KMS-11 (cell line): ENCODE data around the gene PHF3.

Experiments used
- H2AFZ ChIP-seq: fragments of 200-600 bp; sonication (generic); 2 replicates; pipeline ENCODE4 v1.6.1; 2016; ENCODE audit warnings: antibody characterized with exemption, mixed run types, low read depth
- H3K27ac ChIP-seq: fragments of 200-600 bp; sonication (generic); 2 replicates; pipeline ENCODE4 v1.6.1; 2016; ENCODE audit warnings: mild to moderate bottlenecking, mixed run types
- H3K27me3 ChIP-seq: fragments of 200-600 bp; sonication (generic); 2 replicates; pipeline ENCODE4 v1.6.1; 2017; ENCODE audit warnings: mild to moderate bottlenecking, low read depth, mixed run types, moderate library complexity; ENCODE audit not compliant: insufficient read depth
- H3K36me3 ChIP-seq: fragments of 200-600 bp; sonication (generic); 2 replicates; pipeline ENCODE4 v1.6.1; 2017; ENCODE audit warnings: mild to moderate bottlenecking, mixed run types; ENCODE audit not compliant: insufficient read depth
- H3K4me1 ChIP-seq: fragments of 200-600 bp; sonication (generic); 2 replicates; pipeline ENCODE4 v1.6.1; 2016; ENCODE audit warnings: mild to moderate bottlenecking, low read depth, mixed run types; ENCODE audit not compliant: poor library complexity, severe bottlenecking
- H3K4me2 ChIP-seq: fragments of 200-600 bp; sonication (generic); 2 replicates; pipeline ENCODE4 v1.7.0; 2016; ENCODE audit warnings: mild to moderate bottlenecking, mixed run types
- H3K4me3 ChIP-seq: fragments of 200-600 bp; sonication (generic); IDR thresholded peaks from 2 replicates; pipeline ENCODE4 v1.6.1; 2017; ENCODE audit warnings: low read depth, low read length, mixed read lengths; ENCODE audit not compliant: insufficient read depth
- H3K79me2 ChIP-seq: fragments of 200-600 bp; sonication (generic); 2 replicates; pipeline ENCODE4 v1.6.1; 2016; ENCODE audit warnings: low read depth, mixed run types; ENCODE audit not compliant: insufficient read depth
- H3K9ac ChIP-seq: fragments of 200-600 bp; sonication (generic); 2 replicates; pipeline ENCODE4 v1.6.1; 2016; ENCODE audit warnings: mild to moderate bottlenecking, mixed run types
- H4K20me1 ChIP-seq: fragments of 200-600 bp; sonication (generic); 2 replicates; pipeline ENCODE4 v1.6.1; 2016; ENCODE audit warnings: mild to moderate bottlenecking, mixed run types; ENCODE audit not compliant: insufficient read depth
- TF ChIP-seq, protein P1 (sequence below): fragments of 200-600 bp; sonication (generic); conservative IDR thresholded peaks from 2 replicates; pipeline ENCODE4 v1.6.1; 2017; ENCODE audit warnings: low read depth, mild to moderate bottlenecking, antibody characterized with exemption, low read length, moderate library complexity, mixed read lengths

PHF3 gene

DNA sequence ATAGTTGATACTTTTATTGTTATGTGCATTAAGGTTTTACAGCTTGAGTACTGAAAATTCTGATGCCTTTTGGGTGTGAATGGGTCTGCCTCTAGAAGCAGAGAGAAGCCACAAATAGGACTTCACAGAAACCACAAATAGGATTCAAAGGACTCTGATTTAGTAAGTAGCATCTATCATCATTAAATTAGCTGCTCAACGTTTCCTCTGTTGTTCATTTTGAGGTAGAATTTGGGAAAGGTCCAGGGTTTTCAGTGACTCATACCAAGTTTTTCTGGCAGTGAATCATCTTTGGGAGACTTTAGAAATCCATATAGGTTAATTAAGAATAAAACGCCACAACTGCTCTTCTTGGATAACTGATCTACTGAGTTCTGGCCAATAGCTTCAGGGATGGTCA is 105.1 kb downstream of the PHF3 start:
- TF ChIP-seq, protein P1, sequence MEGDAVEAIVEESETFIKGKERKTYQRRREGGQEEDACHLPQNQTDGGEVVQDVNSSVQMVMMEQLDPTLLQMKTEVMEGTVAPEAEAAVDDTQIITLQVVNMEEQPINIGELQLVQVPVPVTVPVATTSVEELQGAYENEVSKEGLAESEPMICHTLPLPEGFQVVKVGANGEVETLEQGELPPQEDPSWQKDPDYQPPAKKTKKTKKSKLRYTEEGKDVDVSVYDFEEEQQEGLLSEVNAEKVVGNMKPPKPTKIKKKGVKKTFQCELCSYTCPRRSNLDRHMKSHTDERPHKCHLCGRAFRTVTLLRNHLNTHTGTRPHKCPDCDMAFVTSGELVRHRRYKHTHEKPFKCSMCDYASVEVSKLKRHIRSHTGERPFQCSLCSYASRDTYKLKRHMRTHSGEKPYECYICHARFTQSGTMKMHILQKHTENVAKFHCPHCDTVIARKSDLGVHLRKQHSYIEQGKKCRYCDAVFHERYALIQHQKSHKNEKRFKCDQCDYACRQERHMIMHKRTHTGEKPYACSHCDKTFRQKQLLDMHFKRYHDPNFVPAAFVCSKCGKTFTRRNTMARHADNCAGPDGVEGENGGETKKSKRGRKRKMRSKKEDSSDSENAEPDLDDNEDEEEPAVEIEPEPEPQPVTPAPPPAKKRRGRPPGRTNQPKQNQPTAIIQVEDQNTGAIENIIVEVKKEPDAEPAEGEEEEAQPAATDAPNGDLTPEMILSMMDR = no peak

DNA sequence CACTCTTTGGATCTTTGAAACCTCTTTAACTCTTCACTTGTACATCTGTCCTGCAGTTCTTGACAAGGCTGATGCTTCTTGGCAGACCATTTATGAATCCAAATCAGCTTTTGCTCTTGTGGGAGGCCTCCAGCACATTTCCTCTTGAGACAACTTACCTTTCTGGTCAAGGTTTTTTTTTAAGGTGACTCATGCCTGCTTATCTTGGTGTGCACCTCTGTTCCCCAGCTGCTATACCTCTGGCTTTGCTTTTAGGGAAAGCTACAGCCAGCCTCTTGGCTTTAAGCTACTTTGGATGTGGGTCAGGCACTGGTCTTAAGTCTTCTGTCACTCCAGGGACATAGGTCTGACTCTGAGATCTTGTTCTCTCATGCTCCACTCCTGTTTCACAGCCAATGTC is 106.5 kb downstream of the PHF3 start:
- no peak overlapping the region for H2AFZ ChIP-seq
- no peaks in the 10 kb centered on the region for H3K27me3 ChIP-seq
- H3K4me3 ChIP-seq = no peak overlapping the region
- H3K27ac ChIP-seq = no peak overlapping the region
- H4K20me1 ChIP-seq = no peaks in the 10 kb centered on the region
- no peaks in the 10 kb centered on the region for H3K79me2 ChIP-seq
- H3K4me2 ChIP-seq = no peak overlapping the region
- H3K9ac ChIP-seq = no peak overlapping the region
- TF ChIP-seq, protein P1 = no peak
- H3K36me3 ChIP-seq = no peaks in the 10 kb centered on the region
- no peaks in the 10 kb centered on the region for H3K4me1 ChIP-seq

More for the DNA sequence above, 105.1 kb downstream of the PHF3 start:
- Histone ChIP-seq H4K20me1 (no peaks in the 10 kb centered on the region), H3K79me2 (no peaks in the 10 kb centered on the region), H3K27me3 (no peaks in the 10 kb centered on the region), H3K27ac (no peak overlapping the region), H3K36me3 (no peaks in the 10 kb centered on the region), H2AFZ (no peak overlapping the region), H3K4me1 (no peaks in the 10 kb centered on the region), H3K4me2 (no peak overlapping the region), H3K4me3 (no peak overlapping the region), H3K9ac (no peak overlapping the region)

DNA sequence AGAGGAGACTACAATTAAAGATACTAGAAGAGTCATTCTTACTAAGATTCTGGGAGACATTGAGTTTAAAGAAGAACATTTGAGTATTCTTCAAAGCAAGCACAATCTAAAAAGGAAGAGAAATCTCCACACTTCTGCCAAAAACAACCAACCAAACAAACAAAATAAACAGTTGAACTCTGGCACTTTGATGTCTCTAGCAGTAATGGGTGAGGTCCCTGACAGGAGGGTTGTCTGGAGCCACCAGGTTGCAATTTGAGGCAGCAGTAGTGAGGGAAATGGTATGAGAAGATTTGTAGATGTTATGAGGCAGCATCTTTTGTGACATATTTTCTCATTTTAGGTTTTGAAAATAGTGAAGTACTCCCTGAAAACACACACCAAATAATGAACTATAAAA is 108.1 kb downstream of the PHF3 start:
- TF ChIP-seq, protein P1 = no peak

DNA sequence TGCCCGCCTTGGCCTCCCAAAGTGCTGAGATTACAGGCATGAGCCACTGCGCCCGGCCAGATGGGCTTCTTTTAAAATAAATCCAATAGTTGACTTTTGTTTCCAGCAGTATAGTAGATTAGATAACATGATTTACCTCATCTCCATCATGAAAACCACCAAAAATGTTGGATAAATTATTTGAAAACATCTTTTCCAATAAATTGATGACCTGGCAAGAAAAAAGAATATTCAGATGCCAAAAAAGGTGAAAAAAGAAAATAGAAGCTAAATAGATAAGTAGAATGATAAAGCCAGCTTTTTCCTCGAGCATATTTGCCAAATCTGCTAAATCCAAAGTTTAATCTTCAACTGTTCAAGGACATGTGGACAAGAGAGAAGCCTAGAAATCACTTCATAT is 109.2 kb downstream of the PHF3 start:
- Histone ChIP-seq H3K9ac (no peak overlapping the region), H3K27me3 (no peaks in the 10 kb centered on the region), H3K27ac (no peak overlapping the region), H4K20me1 (no peaks in the 10 kb centered on the region), H2AFZ (no peak overlapping the region), H3K4me3 (no peak overlapping the region), H3K79me2 (no peaks in the 10 kb centered on the region), H3K36me3 (no peaks in the 10 kb centered on the region), H3K4me2 (no peak overlapping the region), H3K4me1 (no peaks in the 10 kb centered on the region)
- TF ChIP-seq, protein P1 = no peak

More for the DNA sequence above, 108.1 kb downstream of the PHF3 start:
- no peak overlapping the region for H3K9ac ChIP-seq
- H3K4me3 ChIP-seq = no peak overlapping the region
- no peaks in the 10 kb centered on the region for H3K4me1 ChIP-seq
- no peaks in the 10 kb centered on the region for H3K79me2 ChIP-seq
- H4K20me1 ChIP-seq = no peaks in the 10 kb centered on the region
- H3K36me3 ChIP-seq = no peaks in the 10 kb centered on the region
- H3K27ac ChIP-seq = no peak overlapping the region
- H2AFZ ChIP-seq = no peak overlapping the region
- H3K4me2 ChIP-seq = no peak overlapping the region
- H3K27me3 ChIP-seq = no peaks in the 10 kb centered on the region
